PFSK-1 (cell line): ENCODE measurements around the gene KCNG2.

Experiments used
- FOXP2 ChIP-seq: optimal IDR thresholded peaks from 2 replicates; pipeline ENCODE3; 2011; ENCODE audit warnings: borderline replicate concordance, control low read depth, inconsistent platforms; ENCODE audit not compliant: insufficient read depth; ENCODE audit errors: extremely low read length, extremely low read depth
- POLR2AphosphoS5 ChIP-seq: IDR thresholded peaks from 2 replicates; pipeline ENCODE4 v1.6.1; 2012; ENCODE audit warnings: low read depth, mild to moderate bottlenecking, control low read depth, low read length, moderate library complexity
- REST ChIP-seq, 2 experiments: IDR thresholded peaks; 2 replicates each; pipeline versions ENCODE4 v1.6.1 to v1.8.0; 2011 to 2012; ENCODE audit warnings: low read depth in 2 of 2, low read length in 2 of 2, control low read depth in 1 of 2, inconsistent platforms in 1 of 2, mild to moderate bottlenecking in 1 of 2, moderate library complexity in 1 of 2; ENCODE audit not compliant: insufficient read depth in 1 of 2
- SIN3A ChIP-seq: IDR thresholded peaks from 2 replicates; pipeline ENCODE4 v1.6.1; 2012; ENCODE audit warnings: mild to moderate bottlenecking, low read length, moderate library complexity, borderline replicate concordance; ENCODE audit not compliant: insufficient read depth
- TAF1 ChIP-seq: IDR thresholded peaks from 2 replicates; pipeline ENCODE4 v1.6.1; 2012; ENCODE audit warnings: low read length, control low read depth, borderline replicate concordance; ENCODE audit not compliant: insufficient read depth

Gene KCNG2

GRCh38 chr18:79926715-79927606 lies 129.2 kb downstream of the KCNG2 start:
- TF ChIP-seq TAF1 = no peak
- TF ChIP-seq REST (IDR thresholded peaks at IDR 0.05; ENCODE audit: insufficient read depth in 1 of 2, low read depth in 2 of 2, low read length in 2 of 2) = no peak
- TF ChIP-seq SIN3A = no peak

GRCh38 chr18:79927607-79928562 lies 130.1 kb downstream of the KCNG2 start:
- TF ChIP-seq FOXP2 (no peak), REST (IDR thresholded peaks at IDR 0.05; ENCODE audit: insufficient read depth in 1 of 2, low read depth in 2 of 2, low read length in 2 of 2) (no peak), POLR2AphosphoS5 (no peak), TAF1 (no peak), SIN3A (no peak)

GRCh38 chr18:79928563-79928960 lies 130.8 kb downstream of the KCNG2 start:
- TF ChIP-seq REST (IDR thresholded peaks at IDR 0.05; ENCODE audit: insufficient read depth in 1 of 2, low read depth in 2 of 2, low read length in 2 of 2) (no peak), SIN3A (no peak), FOXP2 (no peak), POLR2AphosphoS5 (no peak), TAF1 (no peak)

GRCh38 chr18:79930020-79930642 lies 132.4 kb downstream of the KCNG2 start:
- TF ChIP-seq REST (IDR thresholded peaks at IDR 0.05; ENCODE audit: insufficient read depth in 1 of 2, low read depth in 2 of 2, low read length in 2 of 2) = no peak
- TF ChIP-seq FOXP2 = no peak
- TF ChIP-seq POLR2AphosphoS5 = no peak
- no peak for TF ChIP-seq TAF1
- no peak for TF ChIP-seq SIN3A
